ENCODE measurements around the gene AGBL3.

GRCh38 chr7:134968110-134968509, 18.2 kb upstream of the AGBL3 start:
- TF ChIP-seq, protein P1, sequence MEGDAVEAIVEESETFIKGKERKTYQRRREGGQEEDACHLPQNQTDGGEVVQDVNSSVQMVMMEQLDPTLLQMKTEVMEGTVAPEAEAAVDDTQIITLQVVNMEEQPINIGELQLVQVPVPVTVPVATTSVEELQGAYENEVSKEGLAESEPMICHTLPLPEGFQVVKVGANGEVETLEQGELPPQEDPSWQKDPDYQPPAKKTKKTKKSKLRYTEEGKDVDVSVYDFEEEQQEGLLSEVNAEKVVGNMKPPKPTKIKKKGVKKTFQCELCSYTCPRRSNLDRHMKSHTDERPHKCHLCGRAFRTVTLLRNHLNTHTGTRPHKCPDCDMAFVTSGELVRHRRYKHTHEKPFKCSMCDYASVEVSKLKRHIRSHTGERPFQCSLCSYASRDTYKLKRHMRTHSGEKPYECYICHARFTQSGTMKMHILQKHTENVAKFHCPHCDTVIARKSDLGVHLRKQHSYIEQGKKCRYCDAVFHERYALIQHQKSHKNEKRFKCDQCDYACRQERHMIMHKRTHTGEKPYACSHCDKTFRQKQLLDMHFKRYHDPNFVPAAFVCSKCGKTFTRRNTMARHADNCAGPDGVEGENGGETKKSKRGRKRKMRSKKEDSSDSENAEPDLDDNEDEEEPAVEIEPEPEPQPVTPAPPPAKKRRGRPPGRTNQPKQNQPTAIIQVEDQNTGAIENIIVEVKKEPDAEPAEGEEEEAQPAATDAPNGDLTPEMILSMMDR (IDR thresholded peaks at IDR 0.05; ENCODE audit: borderline replicate concordance, extremely low read depth, low read length, poor library complexity, severe bottlenecking): no peak
- TF ChIP-seq EZH2 (IDR thresholded peaks at IDR 0.05; ENCODE audit: borderline replicate concordance, low read depth, low read length, severe bottlenecking): no peak

All from DND-41 (cell line).